Left cardiac atrium (tissue), 4 donors: ENCODE measurements around the gene SYF2. TPM values are rescaled to one million over a fixed set of nuclear protein-coding genes. Genes with fewer than 3 reads are reported as not detected.
"Not testable (repeated sequence)": the region's sequence is repeated elsewhere in the genome, so short reads cannot be mapped to it uniquely, and the experiment has no call there.

ENCODE experiments used
- ATAC-seq, 2 donors: fragments of 200-7000 bp; cut with Tn5 transposase; one replicate each; pipeline ENCODE4 v1.9.1; 2020; ENCODE audit warnings: mild to moderate bottlenecking in 2 of 2, moderate library complexity in 2 of 2
- DNase-seq: peaks from one replicate; pipeline ENCODE4 v3.0.0-alpha.2; 2020
- intact Hi-C, 2 donors: fragments of 100-400 bp; cut with DNase I; formaldehyde crosslinking; loops; one replicate each; pipeline versions ENCODE4 v1.14.1 to v1.15.1; 2022 to 2023
- long read RNA-seq: library from polyadenylated mRNA; unstranded; transcript quantifications from one replicate; pipeline ENCODE4 v2.0.0, GENCODE V29; 2021
- total RNA-seq, 2 donors: library from RNA; stranded (reverse); fragmentation: NEBNext Ultra II Directional; extraction: Animal tissue kit (Norgen Biotek cat#: 25700); gene quantifications; one replicate each; pipeline ENCODE4 v1.2.1, GENCODE V29; 2021
- donor health status: DM: no; HTN: yes; CAD: no.
- donor health status: DM: no; HTN: yes; CAD: no; lungs with severe emphysema.
- donor health status: DM: yes; HTN: yes; CAD: no.
- donor health status: Dilated cardiomyopathy.

The SYF2 gene
- 10 to 100 TPM; 31.8 to 37.3 TPM for total RNA-seq
- long read RNA-seq, transcript SYF2-201 (7 exons, 1,345 nt), result major isoform, 9 of 10 reads
- long read RNA-seq, partial matches to known transcripts, result 1 of 10 reads
- long read RNA-seq, other reads (novel, unspliced or antisense), result 0 of 10 reads

GRCh38 chr1:25232027-25232865, at the start of gene SYF2:
Gene SYF2, minus strand, starts transcription at chr1:25232502. Its CDS starts 35 bp downstream, at chr1:25232467.
- intact Hi-C loops, result loop anchor here in 1 of 2 donors (10.0 kb wide), 1 partner anchor 487 kb away; the partner anchor contains the start of gene CLIC4
- ATAC-seq (peak; percentile 96), DNase-seq (peak; percentile 95)

- DNase-seq, ATAC-seq, intact Hi-C loops: not testable (repeated sequence)
Measured at GRCh38 chr1:25279693-25280111, 47.4 kb upstream of the SYF2 start.

- DNase-seq, ATAC-seq, intact Hi-C loops: not testable (repeated sequence)
Measured at GRCh38 chr1:25278790-25279189, 46.5 kb upstream of the SYF2 start.

GRCh38 chr1:25278358-25278757, 46.1 kb upstream of the SYF2 start:
- intact Hi-C loops, ATAC-seq, DNase-seq: not testable (repeated sequence)

- intact Hi-C loops, DNase-seq, ATAC-seq: not testable (repeated sequence)
Measured at GRCh38 chr1:25277295-25277694, 45.0 kb upstream of the SYF2 start.

- intact Hi-C loops, DNase-seq, ATAC-seq: not testable (repeated sequence)
Measured at GRCh38 chr1:25275648-25276047, 43.3 kb upstream of the SYF2 start.

- DNase-seq, intact Hi-C loops, ATAC-seq: not testable (repeated sequence)
Measured at GRCh38 chr1:25272238-25272637, 39.9 kb upstream of the SYF2 start, which contains the start of gene RHD. Gene RHD, plus strand, starts transcription at chr1:25272509. Its CDS starts 39 bp downstream, at chr1:25272548.

- DNase-seq, intact Hi-C loops, ATAC-seq: not testable (repeated sequence)
Measured at GRCh38 chr1:25268143-25268760, 36.0 kb upstream of the SYF2 start.

GRCh38 chr1:25267288-25268142, 35.2 kb upstream of the SYF2 start:
- DNase-seq, intact Hi-C loops: not testable (repeated sequence)
- peak; percentile 98 for ATAC-seq

- intact Hi-C loops, DNase-seq: not testable (repeated sequence)
Measured at GRCh38 chr1:25266554-25267287, 34.4 kb upstream of the SYF2 start.

GRCh38 chr1:25260336-25260735, 28.0 kb upstream of the SYF2 start:
- DNase-seq, ATAC-seq, intact Hi-C loops: not testable (repeated sequence)

More at GRCh38 chr1:25266554-25267287, 34.4 kb upstream of the SYF2 start:
- ATAC-seq, result peak; percentile 7 to 85

- intact Hi-C loops, ATAC-seq, DNase-seq: not testable (repeated sequence)
Measured at GRCh38 chr1:25259813-25260212, 27.5 kb upstream of the SYF2 start.

- no peak for ATAC-seq
- intact Hi-C loops, result no loop called here
- DNase-seq, result no peak
Measured at GRCh38 chr1:25257196-25257595, 24.9 kb upstream of the SYF2 start.

GRCh38 chr1:25256578-25256965, 24.3 kb upstream of the SYF2 start:
- intact Hi-C loops, result no loop called here
- DNase-seq, result no peak
- ATAC-seq, result no peak

GRCh38 chr1:25255706-25256577, 23.6 kb upstream of the SYF2 start:
- intact Hi-C loops, result no loop called here

GRCh38 chr1:25253911-25254310, 21.6 kb upstream of the SYF2 start:
- intact Hi-C loops, result no loop called here
- no peak for ATAC-seq
- DNase-seq, result no peak

More at GRCh38 chr1:25255706-25256577, 23.6 kb upstream of the SYF2 start:
- ATAC-seq, result no peak
- DNase-seq, result no peak
